Measurements from ENCODE around the gene LPCAT3.

- TF ChIP-seq POLR2A (IDR thresholded peaks at IDR 0.05; ENCODE audit: extremely low read depth, insufficient read length) (no peak), CTCF (IDR thresholded peaks at IDR 0.05; ENCODE audit: low read depth, low read length) (no peak)
Measured at GRCh38 chr12:6943389-6943721, 74.9 kb downstream of the LPCAT3 start.
